Measurements from ENCODE around the gene KMT2C.

DNA sequence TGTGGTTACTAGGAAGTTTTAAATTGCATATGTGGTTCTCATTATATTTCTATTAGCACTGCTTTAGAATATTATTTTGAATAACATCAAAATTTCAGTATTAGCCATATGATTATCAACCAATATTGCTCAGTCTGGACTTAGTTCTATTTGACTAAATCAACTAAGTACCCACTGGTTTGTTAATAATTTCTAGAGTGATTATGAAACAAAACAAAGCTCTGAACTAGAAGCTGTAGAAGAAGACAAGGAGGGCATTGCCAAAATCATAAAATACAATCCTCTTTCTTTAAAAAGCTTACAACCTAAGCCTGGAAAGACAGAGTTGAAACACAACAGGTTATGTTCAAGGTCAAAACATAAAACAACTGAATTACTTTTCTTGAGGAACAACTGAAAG lies 204.7 kb downstream of the KMT2C start:
- TF ChIP-seq, protein P1, sequence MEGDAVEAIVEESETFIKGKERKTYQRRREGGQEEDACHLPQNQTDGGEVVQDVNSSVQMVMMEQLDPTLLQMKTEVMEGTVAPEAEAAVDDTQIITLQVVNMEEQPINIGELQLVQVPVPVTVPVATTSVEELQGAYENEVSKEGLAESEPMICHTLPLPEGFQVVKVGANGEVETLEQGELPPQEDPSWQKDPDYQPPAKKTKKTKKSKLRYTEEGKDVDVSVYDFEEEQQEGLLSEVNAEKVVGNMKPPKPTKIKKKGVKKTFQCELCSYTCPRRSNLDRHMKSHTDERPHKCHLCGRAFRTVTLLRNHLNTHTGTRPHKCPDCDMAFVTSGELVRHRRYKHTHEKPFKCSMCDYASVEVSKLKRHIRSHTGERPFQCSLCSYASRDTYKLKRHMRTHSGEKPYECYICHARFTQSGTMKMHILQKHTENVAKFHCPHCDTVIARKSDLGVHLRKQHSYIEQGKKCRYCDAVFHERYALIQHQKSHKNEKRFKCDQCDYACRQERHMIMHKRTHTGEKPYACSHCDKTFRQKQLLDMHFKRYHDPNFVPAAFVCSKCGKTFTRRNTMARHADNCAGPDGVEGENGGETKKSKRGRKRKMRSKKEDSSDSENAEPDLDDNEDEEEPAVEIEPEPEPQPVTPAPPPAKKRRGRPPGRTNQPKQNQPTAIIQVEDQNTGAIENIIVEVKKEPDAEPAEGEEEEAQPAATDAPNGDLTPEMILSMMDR (IDR thresholded peaks at IDR 0.05): no peak
- no peak for TF ChIP-seq ZFX (IDR thresholded peaks at IDR 0.05; ENCODE audit: borderline replicate concordance)
